ENCODE results near the gene MYO1B.

The MYO1B gene

GRCh38 chr2:191322828-191323506 lies 77.8 kb downstream of the MYO1B start:
- Histone ChIP-seq H3K4me1 (ENCODE audit: insufficient read depth, low read length, poor library complexity, severe bottlenecking) (peaks cover 41% of the 10 kb centered on the region), H3K9me3 (ENCODE audit: insufficient read depth, low read depth, low read length) (peaks cover 8% of the 10 kb centered on the region), H4K20me1 (ENCODE audit: insufficient read depth, low read length, poor library complexity, severe bottlenecking) (peaks cover 9% of the 10 kb centered on the region), H3K4me2 (ENCODE audit: low read depth, low read length, poor library complexity, severe bottlenecking) (no peak overlapping the region), H3F3A (ENCODE audit: low read depth) (peaks cover 3% of the 10 kb centered on the region), H3K36me3 (ENCODE audit: insufficient read depth, low read length) (peaks cover 6% of the 10 kb centered on the region; the same call in 1 of the 2 replicates), H2AFZ (ENCODE audit: low read length) (no peak overlapping the region), H3K27me3 (ENCODE audit: insufficient read depth, low read length, poor library complexity, severe bottlenecking) (no peaks in the 10 kb centered on the region), H3K9me2 (replicated peaks; ENCODE audit: low read depth, low read length) (no peaks in the 10 kb centered on the region), H3K4me3 (ENCODE audit: low read length, poor library complexity, severe bottlenecking) (no peak overlapping the region), H3K79me2 (ENCODE audit: insufficient read depth, low read length) (peaks cover 42% of the 10 kb centered on the region; the same call in 1 of the 2 replicates), H3K9ac (ENCODE audit: low read depth, low read length, poor library complexity, severe bottlenecking) (no peak overlapping the region)
- TF ChIP-seq CTCF (conservative IDR thresholded peaks at IDR 0.05; ENCODE audit: low read length) (no peak), EZH2phosphoT487 (IDR thresholded peaks at IDR 0.05; ENCODE audit: borderline replicate concordance) (no peak)

- Histone ChIP-seq H3K9ac (ENCODE audit: low read depth, low read length, poor library complexity, severe bottlenecking) (no peak overlapping the region), H3K4me1 (ENCODE audit: insufficient read depth, low read length, poor library complexity, severe bottlenecking) (peaks cover 23% of the 10 kb centered on the region), H3K9me3 (ENCODE audit: insufficient read depth, low read depth, low read length) (peaks cover 8% of the 10 kb centered on the region), H4K20me1 (ENCODE audit: insufficient read depth, low read length, poor library complexity, severe bottlenecking) (peaks cover 9% of the 10 kb centered on the region), H3K27me3 (ENCODE audit: insufficient read depth, low read length, poor library complexity, severe bottlenecking) (no peaks in the 10 kb centered on the region), H3K36me3 (ENCODE audit: insufficient read depth, low read length) (peaks cover 18% of the 10 kb centered on the region), H3K79me2 (ENCODE audit: insufficient read depth, low read length) (peaks cover 31% of the 10 kb centered on the region; the same call in 1 of the 2 replicates), H2AFZ (ENCODE audit: low read length) (no peak overlapping the region), H3K4me2 (ENCODE audit: low read depth, low read length, poor library complexity, severe bottlenecking) (no peak overlapping the region), H3K9me2 (replicated peaks; ENCODE audit: low read depth, low read length) (no peaks in the 10 kb centered on the region), H3K4me3 (ENCODE audit: low read length, poor library complexity, severe bottlenecking) (no peak overlapping the region), H3F3A (ENCODE audit: low read depth) (peaks cover 3% of the 10 kb centered on the region)
- TF ChIP-seq CTCF (conservative IDR thresholded peaks at IDR 0.05; ENCODE audit: low read length) (no peak), EZH2phosphoT487 (IDR thresholded peaks at IDR 0.05; ENCODE audit: borderline replicate concordance) (no peak)
These were observed 80.6 kb downstream of the MYO1B start for GRCh38 chr2:191325651-191326365.

- H3K36me3 ChIP-seq (ENCODE audit: insufficient read depth, low read length) = peaks cover 30% of the 10 kb centered on the region
- peaks cover 6% of the 10 kb centered on the region for H3K4me1 ChIP-seq (ENCODE audit: insufficient read depth, low read length, poor library complexity, severe bottlenecking)
- no peaks in the 10 kb centered on the region for H3F3A ChIP-seq (ENCODE audit: low read depth)
- H3K79me2 ChIP-seq (ENCODE audit: insufficient read depth, low read length) = peaks cover 30% of the 10 kb centered on the region; the same call in 1 of the 2 replicates
- no peaks in the 10 kb centered on the region for H3K9me2 ChIP-seq (replicated peaks; ENCODE audit: low read depth, low read length)
- H3K27me3 ChIP-seq (ENCODE audit: insufficient read depth, low read length, poor library complexity, severe bottlenecking) = no peaks in the 10 kb centered on the region
- H3K4me3 ChIP-seq (ENCODE audit: low read length, poor library complexity, severe bottlenecking) = no peak overlapping the region
- TF ChIP-seq CTCF (conservative IDR thresholded peaks at IDR 0.05; ENCODE audit: low read length) (no peak), EZH2phosphoT487 (IDR thresholded peaks at IDR 0.05; ENCODE audit: borderline replicate concordance) (no peak)
- H3K9me3 ChIP-seq (ENCODE audit: insufficient read depth, low read depth, low read length) = peaks cover 8% of the 10 kb centered on the region
- H4K20me1 ChIP-seq (ENCODE audit: insufficient read depth, low read length, poor library complexity, severe bottlenecking) = peaks cover 1% of the 10 kb centered on the region
- no peak overlapping the region for H2AFZ ChIP-seq (ENCODE audit: low read length)
- no peak overlapping the region for H3K4me2 ChIP-seq (ENCODE audit: low read depth, low read length, poor library complexity, severe bottlenecking)
- no peak overlapping the region for H3K9ac ChIP-seq (ENCODE audit: low read depth, low read length, poor library complexity, severe bottlenecking)
These were observed 82.3 kb downstream of the MYO1B start for GRCh38 chr2:191327484-191327883.

All from Loucy (cell line).